ENCODE results near the gene MPP2.

DNA sequence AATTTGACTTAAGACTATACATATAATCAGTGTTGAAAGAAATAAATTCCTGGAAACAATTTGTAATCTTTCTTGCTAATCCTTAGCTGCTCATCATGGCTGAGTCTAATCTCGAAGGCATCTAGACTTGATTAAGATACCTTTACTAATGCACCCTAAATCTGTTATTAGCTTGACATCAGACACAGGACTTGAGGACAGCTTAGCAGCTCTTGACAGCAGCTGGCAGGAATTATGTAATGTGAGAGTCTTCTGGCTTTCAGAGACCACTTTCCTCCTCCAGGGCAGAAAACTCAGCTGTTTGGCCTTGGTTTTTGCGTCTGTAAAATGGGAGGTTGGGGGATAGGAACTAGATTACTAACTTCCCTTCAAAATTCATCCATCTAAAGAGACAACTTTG lies 7.1 kb upstream of the MPP2 start:
- TF ChIP-seq POLR2AphosphoS5 (IDR thresholded peaks at IDR 0.05; ENCODE audit: low read depth, low read length) (no peak), POLR2A (IDR thresholded peaks at IDR 0.05; ENCODE audit: low read depth, low read length) (no peak)

Measured in GM12891 (cell line).